Panc1 (cell line): ENCODE measurements around the gene C7. TPM values are rescaled to one million over a fixed set of nuclear protein-coding genes. Genes with fewer than 3 reads are reported as not detected.
"Not testable (repeated sequence)": the region's sequence is repeated elsewhere in the genome, so short reads cannot be mapped to it uniquely, and the experiment has no call there.

Experiments
- ATAC-seq: fragments of 200-7000 bp; cut with Tn5 transposase; 2 replicates; pipeline ENCODE4 v1.9.1; 2020; ENCODE audit warnings: mild to moderate bottlenecking, moderate library complexity
- BruUV-seq: library from RNA; stranded (reverse); fragments of 400-500 nt; replicated peaks from 2 replicates; lab custom pipeline; 2021; lab: Mats Ljungman, UMichigan
- CTCF ChIA-PET: fragments of 300-600 bp; sonication (Branson Sonifier 250); formaldehyde crosslinking; loops from one replicate; lab custom pipeline; 2022; ENCODE audit warnings: antibody characterized with exemption; lab: Charles Lee
- POLR2A ChIA-PET: fragments of 300-600 bp; sonication (Branson Sonifier 250); formaldehyde crosslinking; loops from one replicate; lab custom pipeline; 2022; ENCODE audit warnings: antibody characterized with exemption; lab: Charles Lee
- DNase-seq: peaks from one replicate; pipeline ENCODE4 v3.0.0-alpha.2; 2010; ENCODE audit warnings: low read depth, low spot score
- H3K27ac ChIP-seq: 2 replicates; pipeline ENCODE4 v1.5.1; 2011; ENCODE audit warnings: mild to moderate bottlenecking, low read length, inconsistent platforms
- H3K27me3 ChIP-seq: fragments of 200-500 bp; sonication (Bioruptor generic); 2 replicates; pipeline ENCODE4 v1.6.0; 2014; ENCODE audit warnings: low read length, inconsistent platforms; ENCODE audit not compliant: control insufficient read depth, insufficient read depth
- H3K36me3 ChIP-seq: fragments of 200-500 bp; sonication (Bioruptor generic); 2 replicates; pipeline ENCODE4 v1.5.1; 2014; ENCODE audit warnings: inconsistent platforms, mild to moderate bottlenecking, low read length, moderate library complexity; ENCODE audit not compliant: control insufficient read depth, insufficient read depth
- H3K4me1 ChIP-seq: 2 replicates; pipeline ENCODE4 v1.5.1; 2011; ENCODE audit warnings: inconsistent platforms, mild to moderate bottlenecking, low read length, moderate library complexity; ENCODE audit not compliant: control insufficient read depth, insufficient read depth
- H3K4me3 ChIP-seq, 2 experiments: 2 replicates each; pipeline ENCODE4 v1.5.1; 2011 to 2012; ENCODE audit warnings: low read depth in 2 of 2, low read length in 2 of 2, mild to moderate bottlenecking in 2 of 2, inconsistent platforms in 1 of 2, moderate library complexity in 1 of 2
- H3K9me3 ChIP-seq: fragments of 200-500 bp; sonication (Bioruptor generic); 2 replicates; pipeline ENCODE4 v1.5.1; 2014; ENCODE audit warnings: low read depth, mild to moderate bottlenecking, inconsistent platforms, low read length, moderate library complexity; ENCODE audit not compliant: control insufficient read depth, insufficient read depth
- POLR2AphosphoS5 ChIP-seq: IDR thresholded peaks from 2 replicates; pipeline ENCODE4 v1.6.1; 2012; ENCODE audit warnings: mild to moderate bottlenecking, low read depth, low read length, moderate library complexity
- SIN3A ChIP-seq: IDR thresholded peaks from 2 replicates; pipeline ENCODE4 v1.6.1; 2012; ENCODE audit warnings: low read depth, mild to moderate bottlenecking, low read length, moderate library complexity, borderline replicate concordance; ENCODE audit not compliant: insufficient read depth
- TCF7L2 ChIP-seq: IDR thresholded peaks from 2 replicates; pipeline ENCODE4 v1.6.1; 2011; ENCODE audit warnings: mild to moderate bottlenecking, low read depth, low read length, inconsistent platforms
- in situ Hi-C: cut with HindIII; loops from 2 replicates; pipeline ENCODE4 v1.10.0; 2016; ENCODE audit warnings: low sequenced_read_pairs, low pct_unique_long_range_greater_than_20kb
- intact Hi-C: fragments of 100-400 bp; cut with micrococcal nuclease; formaldehyde crosslinking; loops from one replicate; pipeline ENCODE4 v1.10.0; 2022; ENCODE audit not compliant: unreplicated experiment
- total RNA-seq: library from RNA; stranded (reverse); gene quantifications from one replicate; pipeline ENCODE4 v1.2.1, GENCODE V29; 2021; ENCODE audit not compliant: unreplicated experiment
- TF ChIP-seq, protein P1 (sequence below): fragments of 450-650 bp; IDR thresholded peaks from 2 replicates; pipeline ENCODE4 v1.5.1; 2017; ENCODE audit warnings: mild to moderate bottlenecking
- TF ChIP-seq, protein P2 (sequence below), 2 experiments: IDR thresholded peaks; 2 replicates each; pipeline ENCODE4 v1.6.1; 2011 to 2012; ENCODE audit warnings: low read depth in 2 of 2, control low read depth in 1 of 2, low read length in 1 of 2, mild to moderate bottlenecking in 1 of 2, moderate library complexity in 1 of 2; ENCODE audit not compliant: insufficient read depth in 1 of 2

The C7 gene
- total RNA-seq, 1 experiment from 2014 or later, result 1.4 TPM

DNA sequence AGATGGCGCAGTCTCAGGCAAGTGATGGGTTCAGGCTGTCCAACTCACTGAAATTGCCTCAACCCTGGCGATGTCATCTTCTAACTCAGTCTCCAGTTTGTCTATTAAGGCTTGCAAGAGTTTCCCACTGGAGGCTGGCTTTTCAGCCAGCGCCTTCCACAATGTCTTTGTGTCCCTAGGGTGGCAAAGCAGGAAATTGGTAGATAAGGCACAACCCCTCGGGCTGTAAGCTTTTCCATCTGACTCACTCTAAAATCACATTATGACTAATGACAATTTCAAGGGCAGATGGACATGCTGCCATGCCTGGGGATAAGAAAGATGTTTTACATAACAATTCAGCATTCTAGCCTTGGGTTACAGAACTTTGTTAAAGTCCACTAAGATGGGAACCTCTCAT, 99.9 kb downstream of the C7 start:
- Histone ChIP-seq H3K36me3 (no peaks in the 10 kb centered on the region), H3K4me3 (no peak overlapping the region), H3K27me3 (no peaks in the 10 kb centered on the region), H3K27ac (no peak overlapping the region), H3K4me1 (no peaks in the 10 kb centered on the region), H3K9me3 (no peaks in the 10 kb centered on the region)
- in situ Hi-C loops, result no loop called here
- TF ChIP-seq, protein P1, sequence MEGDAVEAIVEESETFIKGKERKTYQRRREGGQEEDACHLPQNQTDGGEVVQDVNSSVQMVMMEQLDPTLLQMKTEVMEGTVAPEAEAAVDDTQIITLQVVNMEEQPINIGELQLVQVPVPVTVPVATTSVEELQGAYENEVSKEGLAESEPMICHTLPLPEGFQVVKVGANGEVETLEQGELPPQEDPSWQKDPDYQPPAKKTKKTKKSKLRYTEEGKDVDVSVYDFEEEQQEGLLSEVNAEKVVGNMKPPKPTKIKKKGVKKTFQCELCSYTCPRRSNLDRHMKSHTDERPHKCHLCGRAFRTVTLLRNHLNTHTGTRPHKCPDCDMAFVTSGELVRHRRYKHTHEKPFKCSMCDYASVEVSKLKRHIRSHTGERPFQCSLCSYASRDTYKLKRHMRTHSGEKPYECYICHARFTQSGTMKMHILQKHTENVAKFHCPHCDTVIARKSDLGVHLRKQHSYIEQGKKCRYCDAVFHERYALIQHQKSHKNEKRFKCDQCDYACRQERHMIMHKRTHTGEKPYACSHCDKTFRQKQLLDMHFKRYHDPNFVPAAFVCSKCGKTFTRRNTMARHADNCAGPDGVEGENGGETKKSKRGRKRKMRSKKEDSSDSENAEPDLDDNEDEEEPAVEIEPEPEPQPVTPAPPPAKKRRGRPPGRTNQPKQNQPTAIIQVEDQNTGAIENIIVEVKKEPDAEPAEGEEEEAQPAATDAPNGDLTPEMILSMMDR, result no peak
- TF ChIP-seq TCF7L2 (no peak), SIN3A (no peak), POLR2AphosphoS5 (no peak)
- TF ChIP-seq, protein P2, sequence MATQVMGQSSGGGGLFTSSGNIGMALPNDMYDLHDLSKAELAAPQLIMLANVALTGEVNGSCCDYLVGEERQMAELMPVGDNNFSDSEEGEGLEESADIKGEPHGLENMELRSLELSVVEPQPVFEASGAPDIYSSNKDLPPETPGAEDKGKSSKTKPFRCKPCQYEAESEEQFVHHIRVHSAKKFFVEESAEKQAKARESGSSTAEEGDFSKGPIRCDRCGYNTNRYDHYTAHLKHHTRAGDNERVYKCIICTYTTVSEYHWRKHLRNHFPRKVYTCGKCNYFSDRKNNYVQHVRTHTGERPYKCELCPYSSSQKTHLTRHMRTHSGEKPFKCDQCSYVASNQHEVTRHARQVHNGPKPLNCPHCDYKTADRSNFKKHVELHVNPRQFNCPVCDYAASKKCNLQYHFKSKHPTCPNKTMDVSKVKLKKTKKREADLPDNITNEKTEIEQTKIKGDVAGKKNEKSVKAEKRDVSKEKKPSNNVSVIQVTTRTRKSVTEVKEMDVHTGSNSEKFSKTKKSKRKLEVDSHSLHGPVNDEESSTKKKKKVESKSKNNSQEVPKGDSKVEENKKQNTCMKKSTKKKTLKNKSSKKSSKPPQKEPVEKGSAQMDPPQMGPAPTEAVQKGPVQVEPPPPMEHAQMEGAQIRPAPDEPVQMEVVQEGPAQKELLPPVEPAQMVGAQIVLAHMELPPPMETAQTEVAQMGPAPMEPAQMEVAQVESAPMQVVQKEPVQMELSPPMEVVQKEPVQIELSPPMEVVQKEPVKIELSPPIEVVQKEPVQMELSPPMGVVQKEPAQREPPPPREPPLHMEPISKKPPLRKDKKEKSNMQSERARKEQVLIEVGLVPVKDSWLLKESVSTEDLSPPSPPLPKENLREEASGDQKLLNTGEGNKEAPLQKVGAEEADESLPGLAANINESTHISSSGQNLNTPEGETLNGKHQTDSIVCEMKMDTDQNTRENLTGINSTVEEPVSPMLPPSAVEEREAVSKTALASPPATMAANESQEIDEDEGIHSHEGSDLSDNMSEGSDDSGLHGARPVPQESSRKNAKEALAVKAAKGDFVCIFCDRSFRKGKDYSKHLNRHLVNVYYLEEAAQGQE (IDR thresholded peaks at IDR 0.05; ENCODE audit: insufficient read depth in 1 of 2, low read depth in 2 of 2, low read length in 1 of 2), result no peak
- POLR2A ChIA-PET, result no interaction called here
- DNase-seq (peak; percentile 18), ATAC-seq (peak; percentile 71)
- intact Hi-C loops, result no loop called here
- no TSS peak for BruUV-seq
- CTCF ChIA-PET, result no interaction called here

DNA sequence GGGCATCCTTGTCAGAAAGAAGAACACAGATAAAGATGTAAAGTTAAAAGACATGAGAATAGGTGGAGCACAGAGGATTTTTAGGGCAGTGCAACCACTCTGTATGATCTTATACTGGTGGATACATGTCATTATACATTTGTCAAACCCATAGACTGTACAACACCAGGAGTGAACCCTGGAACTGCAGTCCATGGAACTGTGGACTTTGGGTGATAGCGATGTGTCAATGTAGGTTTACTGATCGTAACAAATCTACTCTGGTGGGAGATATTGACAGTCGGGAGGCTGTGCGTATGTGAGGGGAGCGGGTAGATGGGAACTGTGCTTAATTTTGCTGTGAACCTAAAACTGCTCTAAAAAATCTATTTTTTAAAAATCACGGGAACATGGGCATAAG, 101.3 kb downstream of the C7 start:
- no peak for TF ChIP-seq POLR2AphosphoS5
- ChIA-PET POLR2A (no interaction called here), CTCF (no interaction called here)
- no peaks in the 10 kb centered on the region for H3K4me1 ChIP-seq
- no peak overlapping the region for H3K27ac ChIP-seq
- ATAC-seq (no peak), DNase-seq (no peak)
- intact Hi-C loops (no loop called here), in situ Hi-C loops (no loop called here)
- no peaks in the 10 kb centered on the region for H3K36me3 ChIP-seq
- H3K4me3 ChIP-seq, result no peak overlapping the region
- H3K27me3 ChIP-seq, result no peaks in the 10 kb centered on the region
- no peaks in the 10 kb centered on the region for H3K9me3 ChIP-seq
- BruUV-seq, result no TSS peak

DNA sequence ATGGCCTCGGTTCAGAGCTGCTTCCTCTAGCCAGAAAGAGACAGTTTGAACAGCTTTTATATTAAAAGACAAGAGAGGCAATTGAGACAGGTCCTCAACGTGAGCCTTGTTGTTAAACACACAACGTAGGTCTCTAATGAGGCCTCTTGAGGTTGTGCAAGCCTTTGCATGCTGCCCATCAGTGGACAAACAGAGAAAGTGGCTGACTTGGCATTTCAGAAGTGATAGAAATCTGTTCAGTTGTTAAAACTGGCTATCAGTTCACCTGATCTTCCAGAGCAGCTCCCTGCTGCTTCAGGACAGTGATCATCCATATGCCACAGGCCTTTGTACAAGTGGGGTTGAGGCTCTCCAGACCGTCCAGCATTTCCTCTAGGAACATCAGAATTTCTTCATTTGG, 103.0 kb downstream of the C7 start:
- ChIA-PET CTCF (interaction anchor here (0.5 kb wide), 1 partner anchor 846 kb away, joined by 3 read pairs; no protein-coding TSS in a partner anchor), POLR2A (no interaction called here)
- Histone ChIP-seq H3K4me3 (no peak overlapping the region), H3K9me3 (no peaks in the 10 kb centered on the region), H3K36me3 (no peaks in the 10 kb centered on the region), H3K27ac (no peak overlapping the region), H3K27me3 (no peaks in the 10 kb centered on the region), H3K4me1 (no peaks in the 10 kb centered on the region)
- intact Hi-C loops (no loop called here), in situ Hi-C loops (no loop called here)
- no peak for ATAC-seq
- DNase-seq, result no peak
- TF ChIP-seq, protein P1, result no peak
- no peak for TF ChIP-seq POLR2AphosphoS5
- TF ChIP-seq, protein P2 (IDR thresholded peaks at IDR 0.05; ENCODE audit: insufficient read depth in 1 of 2, low read depth in 2 of 2, low read length in 1 of 2), result no peak
- TF ChIP-seq SIN3A, result no peak
- no peak for TF ChIP-seq TCF7L2
- BruUV-seq, result no TSS peak

DNA sequence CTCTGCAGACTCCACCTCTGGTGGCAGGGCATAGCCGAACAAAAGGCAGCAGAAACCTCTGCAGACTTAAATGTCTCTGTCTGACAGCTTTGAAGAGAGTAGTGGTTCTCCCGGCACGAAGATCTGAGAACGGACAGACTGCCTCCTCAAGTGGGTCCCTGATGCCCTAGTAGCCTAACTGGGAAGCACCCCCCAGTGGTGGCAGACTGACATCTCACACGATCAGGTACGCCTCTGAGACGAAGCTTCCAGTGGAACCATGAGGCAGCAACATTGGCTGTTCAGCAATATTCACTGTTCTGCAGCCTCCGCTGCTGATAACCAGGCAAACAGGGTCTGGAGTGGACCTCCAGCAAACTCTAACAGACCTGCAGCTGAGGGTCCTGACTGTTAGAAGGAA, 113.3 kb downstream of the C7 start:
- ATAC-seq, H3K4me1 ChIP-seq, H3K27me3 ChIP-seq, CTCF ChIA-PET, BruUV-seq, H3K9me3 ChIP-seq, POLR2A ChIA-PET, intact Hi-C loops, H3K27ac ChIP-seq, H3K4me3 ChIP-seq, DNase-seq, H3K36me3 ChIP-seq, in situ Hi-C loops: not testable (repeated sequence)
